ENCODE results near the gene ANXA10.

DNA sequence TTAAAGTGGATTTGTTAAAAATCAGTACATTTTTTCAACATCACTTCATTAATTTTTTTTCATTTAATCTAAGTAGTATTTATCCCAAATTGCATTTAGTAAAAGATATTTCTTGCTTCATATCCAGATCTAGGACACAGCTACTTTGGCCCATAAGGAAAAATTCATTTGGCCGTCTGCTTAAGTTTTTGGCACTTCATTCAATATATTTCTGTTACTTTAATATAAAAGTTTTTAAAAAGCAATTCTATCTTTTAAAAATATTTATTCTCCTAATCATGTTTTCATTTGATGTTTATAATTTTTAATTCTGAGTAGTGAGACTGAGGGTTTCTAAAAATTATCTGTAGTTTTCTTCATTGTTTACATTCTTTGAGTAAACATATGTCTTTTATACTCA, 28.5 kb downstream of the ANXA10 start:
- no peak for TF ChIP-seq EZH2phosphoT487 (IDR thresholded peaks at IDR 0.05; ENCODE audit: insufficient read depth, low read depth)
- no peak for TF ChIP-seq EZH2 (IDR thresholded peaks at IDR 0.05; ENCODE audit: insufficient read depth, poor library complexity, severe bottlenecking)
